GM18517 (cell line): ENCODE data around the gene PTGER2.
A peak's percentile ranks its signal among the peaks of the same experiment; 100 is the strongest.

ENCODE experiments used
- ATAC-seq: cut with Tn5 transposase; IDR thresholded peaks from one replicate; pipeline ENCODE4 v1.9.1; 2021; ENCODE audit warnings: mild to moderate bottlenecking, moderate library complexity; ENCODE audit not compliant: unreplicated experiment

The PTGER2 gene

GRCh38 chr14:52333823-52334657, 19.9 kb downstream of the PTGER2 start:
- no peak for ATAC-seq

- ATAC-seq = no peak
Measured at GRCh38 chr14:52336241-52336640, 22.1 kb downstream of the PTGER2 start.

GRCh38 chr14:52338051-52338681, 24.1 kb downstream of the PTGER2 start:
- no peak for ATAC-seq

GRCh38 chr14:52339262-52339661, 25.1 kb downstream of the PTGER2 start:
- no peak for ATAC-seq

- no peak for ATAC-seq
Measured at GRCh38 chr14:52342849-52343596, 28.9 kb downstream of the PTGER2 start.

GRCh38 chr14:52346778-52347177, 32.7 kb downstream of the PTGER2 start:
- ATAC-seq = no peak

GRCh38 chr14:52348279-52348678, 34.2 kb downstream of the PTGER2 start:
- ATAC-seq = no peak

- ATAC-seq = no peak
Measured at GRCh38 chr14:52348776-52349175, 34.7 kb downstream of the PTGER2 start.

- ATAC-seq = no peak
Measured at GRCh38 chr14:52349731-52350130, 35.6 kb downstream of the PTGER2 start.

GRCh38 chr14:52350445-52350844, 36.3 kb downstream of the PTGER2 start:
- ATAC-seq = no peak

GRCh38 chr14:52351233-52352060, 37.3 kb downstream of the PTGER2 start:
- ATAC-seq = peak; percentile 36

GRCh38 chr14:52352061-52352491, 38.0 kb downstream of the PTGER2 start:
- peak; percentile 63 for ATAC-seq

GRCh38 chr14:52352569-52352968, 38.5 kb downstream of the PTGER2 start:
- ATAC-seq = peak; percentile 20

GRCh38 chr14:52354242-52354641, 40.1 kb downstream of the PTGER2 start:
- ATAC-seq = no peak

- ATAC-seq = no peak
Measured at GRCh38 chr14:52355016-52355431, 40.9 kb downstream of the PTGER2 start.

- no peak for ATAC-seq
Measured at GRCh38 chr14:52355526-52355925, 41.4 kb downstream of the PTGER2 start.

- no peak for ATAC-seq
Measured at GRCh38 chr14:52356025-52356424, 41.9 kb downstream of the PTGER2 start.

- ATAC-seq = no peak
Measured at GRCh38 chr14:52360831-52361230, 46.7 kb downstream of the PTGER2 start.

- ATAC-seq = no peak
Measured at GRCh38 chr14:52363041-52363704, 49.1 kb downstream of the PTGER2 start.

- ATAC-seq = no peak
Measured at GRCh38 chr14:52363961-52364360, 49.8 kb downstream of the PTGER2 start.
